ENCODE measurements around the gene C6orf15. TPM values are rescaled to one million over a fixed set of nuclear protein-coding genes. Genes with fewer than 3 reads are reported as not detected.

Gene C6orf15
- total RNA-seq, 1 donor from 2014 or later, result not detected

GRCh38 chr6:31114970-31115849, 2.8 kb upstream of the C6orf15 start:
- Mint-ChIP-seq H3K27me3 (ENCODE audit: unreplicated experiment) (peaks cover 6% of the 10 kb centered on the region), H3K27ac (ENCODE audit: unreplicated experiment) (no peak overlapping the region)
- DNase-seq, result no peak

GRCh38 chr6:31114541-31114878, 2.1 kb upstream of the C6orf15 start, which contains the start of gene PSORS1C1:
TSS of gene PSORS1C1 (plus strand) at chr6:31114800. CDS start at chr6:31129633, 14,833 bp downstream.
- Mint-ChIP-seq H3K4me1 (ENCODE audit: low read depth, unreplicated experiment) (no peaks in the 10 kb centered on the region), H3K36me3 (ENCODE audit: unreplicated experiment) (no peaks in the 10 kb centered on the region), H3K27me3 (ENCODE audit: unreplicated experiment) (peaks cover 6% of the 10 kb centered on the region), H3K4me3 (ENCODE audit: unreplicated experiment) (no peak within 1 kb of the TSS), H3K27ac (ENCODE audit: unreplicated experiment) (no peak within 1 kb of the TSS), H3K9me3 (ENCODE audit: unreplicated experiment) (peaks cover 2% of the 10 kb centered on the region)
- DNase-seq, result no peak
- TF ChIP-seq CTCF (IDR thresholded peaks at IDR 0.05; ENCODE audit: partially characterized antibody, unreplicated experiment), result no peak

More at GRCh38 chr6:31114970-31115849, 2.8 kb upstream of the C6orf15 start:
- no peaks in the 10 kb centered on the region for H3K36me3 Mint-ChIP-seq (ENCODE audit: unreplicated experiment)
- TF ChIP-seq CTCF (IDR thresholded peaks at IDR 0.05; ENCODE audit: partially characterized antibody, unreplicated experiment), result no peak
- no peaks in the 10 kb centered on the region for H3K4me1 Mint-ChIP-seq (ENCODE audit: low read depth, unreplicated experiment)
- H3K4me3 Mint-ChIP-seq (ENCODE audit: unreplicated experiment), result no peak overlapping the region
- H3K9me3 Mint-ChIP-seq (ENCODE audit: unreplicated experiment), result peaks cover 2% of the 10 kb centered on the region

GRCh38 chr6:31113861-31114540, 1.6 kb upstream of the C6orf15 start:
- Mint-ChIP-seq H3K27me3 (ENCODE audit: unreplicated experiment) (peaks cover 9% of the 10 kb centered on the region), H3K4me3 (ENCODE audit: unreplicated experiment) (no peak overlapping the region), H3K27ac (ENCODE audit: unreplicated experiment) (no peak overlapping the region), H3K36me3 (ENCODE audit: unreplicated experiment) (no peaks in the 10 kb centered on the region), H3K4me1 (ENCODE audit: low read depth, unreplicated experiment) (no peaks in the 10 kb centered on the region), H3K9me3 (ENCODE audit: unreplicated experiment) (peaks cover 2% of the 10 kb centered on the region)
- TF ChIP-seq CTCF (IDR thresholded peaks at IDR 0.05; ENCODE audit: partially characterized antibody, unreplicated experiment), result no peak
- no peak for DNase-seq

GRCh38 chr6:31111712-31112111, 663 bp downstream of the C6orf15 start:
- no peak overlapping the region for H3K4me3 Mint-ChIP-seq (ENCODE audit: unreplicated experiment)
- no peak for TF ChIP-seq CTCF (IDR thresholded peaks at IDR 0.05; ENCODE audit: partially characterized antibody, unreplicated experiment)
- no peak for DNase-seq
- H3K36me3 Mint-ChIP-seq (ENCODE audit: unreplicated experiment), result no peaks in the 10 kb centered on the region
- no peaks in the 10 kb centered on the region for H3K9me3 Mint-ChIP-seq (ENCODE audit: unreplicated experiment)
- H3K27me3 Mint-ChIP-seq (ENCODE audit: unreplicated experiment), result peaks cover 8% of the 10 kb centered on the region
- no peak overlapping the region for H3K27ac Mint-ChIP-seq (ENCODE audit: unreplicated experiment)
- H3K4me1 Mint-ChIP-seq (ENCODE audit: low read depth, unreplicated experiment), result no peaks in the 10 kb centered on the region
